ENCODE results near the gene CLCN5.

The CLCN5 gene

GRCh38 chrX:49922291-49923241 is at the start of gene CLCN5:
TSS of gene CLCN5 (plus strand) at chrX:49922596. CDS start at chrX:49925299, 2,703 bp downstream.
- DNase-seq (ENCODE audit: low read depth in 2 of 2, low spot score in 1 of 2) = peak; percentile 72 to 86

- DNase-seq (ENCODE audit: low read depth in 2 of 2, low spot score in 1 of 2) = no peak
Measured at GRCh38 chrX:49876750-49877149, 45.6 kb upstream of the CLCN5 start.

GRCh38 chrX:49877397-49878101 is 44.8 kb upstream of the CLCN5 start:
- no peak for DNase-seq (ENCODE audit: low read depth in 2 of 2, low spot score in 1 of 2)

GRCh38 chrX:49878128-49878833 is 44.1 kb upstream of the CLCN5 start:
- DNase-seq (ENCODE audit: low read depth in 2 of 2, low spot score in 1 of 2) = no peak

- DNase-seq (ENCODE audit: low read depth in 2 of 2, low spot score in 1 of 2) = peak; percentile 34 to 66
Measured at GRCh38 chrX:49878834-49879655, 43.4 kb upstream of the CLCN5 start, which contains the start of gene USP27X. TSS of gene USP27X (plus strand) at chrX:49879484. CDS start at chrX:49880308, 824 bp downstream.

GRCh38 chrX:49879656-49880277 is 42.6 kb upstream of the CLCN5 start:
- no peak for DNase-seq (ENCODE audit: low read depth in 2 of 2, low spot score in 1 of 2)

- no peak for DNase-seq (ENCODE audit: low read depth in 2 of 2, low spot score in 1 of 2)
Measured at GRCh38 chrX:49880668-49881067, 41.7 kb upstream of the CLCN5 start.

- DNase-seq (ENCODE audit: low read depth in 2 of 2, low spot score in 1 of 2) = peak; percentile 19 to 23
Measured at GRCh38 chrX:49884290-49884862, 38.0 kb upstream of the CLCN5 start.

GRCh38 chrX:49892542-49892941 is 29.9 kb upstream of the CLCN5 start:
- DNase-seq (ENCODE audit: low read depth in 2 of 2, low spot score in 1 of 2) = no peak

GRCh38 chrX:49896951-49897350 is 25.4 kb upstream of the CLCN5 start:
- no peak for DNase-seq (ENCODE audit: low read depth in 2 of 2, low spot score in 1 of 2)

- DNase-seq (ENCODE audit: low read depth in 2 of 2, low spot score in 1 of 2) = no peak
Measured at GRCh38 chrX:49901048-49901447, 21.3 kb upstream of the CLCN5 start.

GRCh38 chrX:49910344-49910743 is 12.1 kb upstream of the CLCN5 start:
- DNase-seq (ENCODE audit: low read depth in 2 of 2, low spot score in 1 of 2) = no peak

- no peak for DNase-seq (ENCODE audit: low read depth in 2 of 2, low spot score in 1 of 2)
Measured at GRCh38 chrX:49912086-49912485, 10.3 kb upstream of the CLCN5 start.

- DNase-seq (ENCODE audit: low read depth in 2 of 2, low spot score in 1 of 2) = no peak
Measured at GRCh38 chrX:49912861-49913260, 9.5 kb upstream of the CLCN5 start.

GRCh38 chrX:49915361-49916222 is 6.8 kb upstream of the CLCN5 start:
- peak in 1 of 2 donors; percentile 21 for DNase-seq (ENCODE audit: low read depth in 2 of 2, low spot score in 1 of 2)

GRCh38 chrX:49919617-49920016 is 2.8 kb upstream of the CLCN5 start:
- DNase-seq (ENCODE audit: low read depth in 2 of 2, low spot score in 1 of 2) = no peak

GRCh38 chrX:49921109-49921508 is 1.3 kb upstream of the CLCN5 start:
- DNase-seq (ENCODE audit: low read depth in 2 of 2, low spot score in 1 of 2) = no peak

- no peak for DNase-seq (ENCODE audit: low read depth in 2 of 2, low spot score in 1 of 2)
Measured at GRCh38 chrX:49925176-49925575, 2.8 kb downstream of the CLCN5 start.

- no peak for DNase-seq (ENCODE audit: low read depth in 2 of 2, low spot score in 1 of 2)
Measured at GRCh38 chrX:49930039-49930438, 7.6 kb downstream of the CLCN5 start.
